Measurements from ENCODE around the gene CEACAM21.
A peak's percentile ranks its signal among the peaks of the same experiment; 100 is the strongest.

Gene CEACAM21

GRCh38 chr19:41584260-41584810, 8.4 kb downstream of the CEACAM21 start:
- no peak for DNase-seq (ENCODE audit: low read depth in 2 of 2)

GRCh38 chr19:41584931-41585330, 9.0 kb downstream of the CEACAM21 start:
- no peak for DNase-seq (ENCODE audit: low read depth in 2 of 2)

- DNase-seq (ENCODE audit: low read depth in 2 of 2): no peak
Observed at GRCh38 chr19:41586064-41586463, 10.1 kb downstream of the CEACAM21 start.

- DNase-seq (ENCODE audit: low read depth in 2 of 2): no peak
Observed at GRCh38 chr19:41587101-41587837, 11.3 kb downstream of the CEACAM21 start.

GRCh38 chr19:41587838-41588210, 11.9 kb downstream of the CEACAM21 start:
- DNase-seq (ENCODE audit: low read depth in 2 of 2): no peak

GRCh38 chr19:41588497-41589209, 12.7 kb downstream of the CEACAM21 start:
- DNase-seq (ENCODE audit: low read depth in 2 of 2): no peak

GRCh38 chr19:41589371-41589770, 13.4 kb downstream of the CEACAM21 start:
- no peak for DNase-seq (ENCODE audit: low read depth in 2 of 2)

GRCh38 chr19:41590936-41591335, 15.0 kb downstream of the CEACAM21 start:
- DNase-seq (ENCODE audit: low read depth in 2 of 2): no peak

- no peak for DNase-seq (ENCODE audit: low read depth in 2 of 2)
Observed at GRCh38 chr19:41591951-41592562, 16.1 kb downstream of the CEACAM21 start.

GRCh38 chr19:41595258-41595889, 19.4 kb downstream of the CEACAM21 start:
- peak; percentile 34 for DNase-seq (ENCODE audit: low read depth in 2 of 2)

GRCh38 chr19:41595890-41596280, 19.9 kb downstream of the CEACAM21 start:
- no peak for DNase-seq (ENCODE audit: low read depth in 2 of 2)

- DNase-seq (ENCODE audit: low read depth in 2 of 2): peak; percentile 63
Observed at GRCh38 chr19:41597600-41598041, 21.7 kb downstream of the CEACAM21 start.

- no peak for DNase-seq (ENCODE audit: low read depth in 2 of 2)
Observed at GRCh38 chr19:41599175-41599966, 23.4 kb downstream of the CEACAM21 start.

- no peak for DNase-seq (ENCODE audit: low read depth in 2 of 2)
Observed at GRCh38 chr19:41601771-41602170, 25.8 kb downstream of the CEACAM21 start.

- no peak for DNase-seq (ENCODE audit: low read depth in 2 of 2)
Observed at GRCh38 chr19:41604831-41605230, 28.9 kb downstream of the CEACAM21 start.

GRCh38 chr19:41606215-41606837, 30.4 kb downstream of the CEACAM21 start:
- no peak for DNase-seq (ENCODE audit: low read depth in 2 of 2)

GRCh38 chr19:41607668-41608067, 31.7 kb downstream of the CEACAM21 start:
- DNase-seq (ENCODE audit: low read depth in 2 of 2): no peak

- no peak for DNase-seq (ENCODE audit: low read depth in 2 of 2)
Observed at GRCh38 chr19:41610789-41611188, 34.8 kb downstream of the CEACAM21 start.

- DNase-seq (ENCODE audit: low read depth in 2 of 2): no peak
Observed at GRCh38 chr19:41612483-41612882, 36.5 kb downstream of the CEACAM21 start.

- no peak for DNase-seq (ENCODE audit: low read depth in 2 of 2)
Observed at GRCh38 chr19:41615207-41615606, 39.2 kb downstream of the CEACAM21 start.

Data from activated CD8-positive, alpha-beta memory T cell treated with anti-CD3 and anti-CD28 coated beads for 4 hours (primary cell).